ENCODE results near the gene AUTS2. TPM values are rescaled to one million over a fixed set of nuclear protein-coding genes. Genes with fewer than 3 reads are reported as not detected.

The AUTS2 gene
- polyA plus RNA-seq, 1 donor from 2014 or later, result 97.3 TPM

DNA sequence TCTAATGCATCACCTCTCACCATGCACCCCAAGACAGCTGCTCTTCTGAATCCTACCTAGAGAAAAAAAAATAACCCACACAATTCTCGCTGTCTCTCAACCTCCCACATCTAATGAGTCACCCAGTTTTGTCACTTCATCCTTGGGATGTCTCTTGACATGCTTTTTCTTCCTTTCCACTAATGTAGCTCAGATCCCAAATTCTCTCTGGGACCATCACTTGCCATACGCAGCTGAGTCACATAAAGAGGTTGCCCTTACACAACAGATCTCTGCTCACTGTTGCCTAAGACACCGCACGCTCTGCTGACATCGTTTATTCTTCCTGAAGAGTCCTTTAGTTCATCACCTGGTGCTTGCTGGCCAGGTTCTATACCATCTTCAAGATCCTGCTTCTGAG lies 927.7 kb downstream of the AUTS2 start:
- no peaks in the 10 kb centered on the region for H3F3A ChIP-seq (ENCODE audit: insufficient read depth, low read length, poor library complexity, severe bottlenecking)
- no peaks in the 10 kb centered on the region for H3K36me3 ChIP-seq (ENCODE audit: insufficient read depth, low read length)
- no peaks in the 10 kb centered on the region for H3K9me3 ChIP-seq (ENCODE audit: low read length)
- H4K20me1 ChIP-seq (ENCODE audit: insufficient read depth), result no peaks in the 10 kb centered on the region
- H3K4me2 ChIP-seq (ENCODE audit: low read length), result no peak overlapping the region
- H3K9me2 ChIP-seq (ENCODE audit: insufficient read depth, low read length), result no peaks in the 10 kb centered on the region
- no peaks in the 10 kb centered on the region for H3K27me3 ChIP-seq (ENCODE audit: insufficient read depth, low read depth, low read length)
- H3K4me3 ChIP-seq (ENCODE audit: low read length), result no peak overlapping the region
- H3K79me2 ChIP-seq (replicated peaks; ENCODE audit: insufficient read depth, low read length), result no peaks in the 10 kb centered on the region
- H3K27ac ChIP-seq (ENCODE audit: low read length), result no peak overlapping the region
- no peak overlapping the region for H2AFZ ChIP-seq (ENCODE audit: low read depth, low read length)
- no peak overlapping the region for H3K9ac ChIP-seq (ENCODE audit: low read length)
- TF ChIP-seq EZH2 (IDR thresholded peaks at IDR 0.05; ENCODE audit: borderline replicate concordance, insufficient read depth, low read length, poor library complexity, severe bottlenecking) (no peak), EP300 (conservative IDR thresholded peaks at IDR 0.05; ENCODE audit: poor library complexity, severe bottlenecking) (no peak), MXI1 (conservative IDR thresholded peaks at IDR 0.05; ENCODE audit: poor library complexity, severe bottlenecking) (no peak), SMC3 (conservative IDR thresholded peaks at IDR 0.05; ENCODE audit: poor library complexity) (no peak), POLR2AphosphoS5 (IDR thresholded peaks at IDR 0.05) (no peak), TAF1 (IDR thresholded peaks at IDR 0.05; ENCODE audit: low read depth) (no peak), RAD21 (conservative IDR thresholded peaks at IDR 0.05) (no peak)
- TF ChIP-seq, protein P1, sequence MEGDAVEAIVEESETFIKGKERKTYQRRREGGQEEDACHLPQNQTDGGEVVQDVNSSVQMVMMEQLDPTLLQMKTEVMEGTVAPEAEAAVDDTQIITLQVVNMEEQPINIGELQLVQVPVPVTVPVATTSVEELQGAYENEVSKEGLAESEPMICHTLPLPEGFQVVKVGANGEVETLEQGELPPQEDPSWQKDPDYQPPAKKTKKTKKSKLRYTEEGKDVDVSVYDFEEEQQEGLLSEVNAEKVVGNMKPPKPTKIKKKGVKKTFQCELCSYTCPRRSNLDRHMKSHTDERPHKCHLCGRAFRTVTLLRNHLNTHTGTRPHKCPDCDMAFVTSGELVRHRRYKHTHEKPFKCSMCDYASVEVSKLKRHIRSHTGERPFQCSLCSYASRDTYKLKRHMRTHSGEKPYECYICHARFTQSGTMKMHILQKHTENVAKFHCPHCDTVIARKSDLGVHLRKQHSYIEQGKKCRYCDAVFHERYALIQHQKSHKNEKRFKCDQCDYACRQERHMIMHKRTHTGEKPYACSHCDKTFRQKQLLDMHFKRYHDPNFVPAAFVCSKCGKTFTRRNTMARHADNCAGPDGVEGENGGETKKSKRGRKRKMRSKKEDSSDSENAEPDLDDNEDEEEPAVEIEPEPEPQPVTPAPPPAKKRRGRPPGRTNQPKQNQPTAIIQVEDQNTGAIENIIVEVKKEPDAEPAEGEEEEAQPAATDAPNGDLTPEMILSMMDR (IDR thresholded peaks at IDR 0.05; ENCODE audit: poor library complexity, severe bottlenecking), result no peak
- TF ChIP-seq, protein P2, sequence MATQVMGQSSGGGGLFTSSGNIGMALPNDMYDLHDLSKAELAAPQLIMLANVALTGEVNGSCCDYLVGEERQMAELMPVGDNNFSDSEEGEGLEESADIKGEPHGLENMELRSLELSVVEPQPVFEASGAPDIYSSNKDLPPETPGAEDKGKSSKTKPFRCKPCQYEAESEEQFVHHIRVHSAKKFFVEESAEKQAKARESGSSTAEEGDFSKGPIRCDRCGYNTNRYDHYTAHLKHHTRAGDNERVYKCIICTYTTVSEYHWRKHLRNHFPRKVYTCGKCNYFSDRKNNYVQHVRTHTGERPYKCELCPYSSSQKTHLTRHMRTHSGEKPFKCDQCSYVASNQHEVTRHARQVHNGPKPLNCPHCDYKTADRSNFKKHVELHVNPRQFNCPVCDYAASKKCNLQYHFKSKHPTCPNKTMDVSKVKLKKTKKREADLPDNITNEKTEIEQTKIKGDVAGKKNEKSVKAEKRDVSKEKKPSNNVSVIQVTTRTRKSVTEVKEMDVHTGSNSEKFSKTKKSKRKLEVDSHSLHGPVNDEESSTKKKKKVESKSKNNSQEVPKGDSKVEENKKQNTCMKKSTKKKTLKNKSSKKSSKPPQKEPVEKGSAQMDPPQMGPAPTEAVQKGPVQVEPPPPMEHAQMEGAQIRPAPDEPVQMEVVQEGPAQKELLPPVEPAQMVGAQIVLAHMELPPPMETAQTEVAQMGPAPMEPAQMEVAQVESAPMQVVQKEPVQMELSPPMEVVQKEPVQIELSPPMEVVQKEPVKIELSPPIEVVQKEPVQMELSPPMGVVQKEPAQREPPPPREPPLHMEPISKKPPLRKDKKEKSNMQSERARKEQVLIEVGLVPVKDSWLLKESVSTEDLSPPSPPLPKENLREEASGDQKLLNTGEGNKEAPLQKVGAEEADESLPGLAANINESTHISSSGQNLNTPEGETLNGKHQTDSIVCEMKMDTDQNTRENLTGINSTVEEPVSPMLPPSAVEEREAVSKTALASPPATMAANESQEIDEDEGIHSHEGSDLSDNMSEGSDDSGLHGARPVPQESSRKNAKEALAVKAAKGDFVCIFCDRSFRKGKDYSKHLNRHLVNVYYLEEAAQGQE (IDR thresholded peaks at IDR 0.05; ENCODE audit: borderline replicate concordance), result no peak

DNA sequence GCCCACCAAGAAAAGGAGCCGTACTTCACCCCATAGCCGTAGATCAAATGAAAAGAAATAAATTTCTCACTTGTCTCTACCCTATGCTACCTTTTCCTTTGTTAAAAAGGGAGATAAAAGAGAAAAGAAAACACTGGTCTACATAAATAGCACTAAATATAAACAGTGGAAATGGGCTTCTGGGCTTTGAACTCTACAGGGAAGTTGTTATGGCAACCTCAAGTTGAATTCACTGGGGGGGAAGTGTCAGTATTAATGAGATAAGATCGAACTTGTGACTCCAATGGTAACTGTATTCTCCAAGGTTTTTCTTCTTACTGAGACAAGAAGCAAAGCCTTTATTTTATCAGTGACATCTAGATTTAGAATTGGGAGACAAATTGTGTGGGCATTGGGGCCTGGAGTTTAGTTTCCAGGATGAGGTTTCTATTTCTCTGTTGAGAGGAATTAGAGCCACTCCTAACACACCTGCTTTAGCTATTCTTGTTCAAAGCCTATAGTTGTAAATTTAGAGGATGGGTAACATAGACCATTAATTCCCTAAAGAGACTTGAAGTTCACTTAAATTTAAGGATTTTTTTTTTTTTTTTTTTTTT lies 929.3 kb downstream of the AUTS2 start:
- no peak overlapping the region for H3K9ac ChIP-seq (ENCODE audit: low read length)
- H3K4me3 ChIP-seq (ENCODE audit: low read length), result no peak overlapping the region
- no peaks in the 10 kb centered on the region for H3K27me3 ChIP-seq (ENCODE audit: insufficient read depth, low read depth, low read length)
- H3K36me3 ChIP-seq (ENCODE audit: insufficient read depth, low read length), result no peaks in the 10 kb centered on the region
- H2AFZ ChIP-seq (ENCODE audit: low read depth, low read length), result no peak overlapping the region
- no peaks in the 10 kb centered on the region for H4K20me1 ChIP-seq (ENCODE audit: insufficient read depth)
- H3K27ac ChIP-seq (ENCODE audit: low read length), result peak overlapping the region; percentile 43
- no peaks in the 10 kb centered on the region for H3K9me3 ChIP-seq (ENCODE audit: low read length)
- H3K9me2 ChIP-seq (ENCODE audit: insufficient read depth, low read length), result no peaks in the 10 kb centered on the region
- no peaks in the 10 kb centered on the region for H3K79me2 ChIP-seq (replicated peaks; ENCODE audit: insufficient read depth, low read length)
- no peaks in the 10 kb centered on the region for H3F3A ChIP-seq (ENCODE audit: insufficient read depth, low read length, poor library complexity, severe bottlenecking)
- no peak for TF ChIP-seq POLR2AphosphoS5 (IDR thresholded peaks at IDR 0.05)
- peak overlapping the region; percentile 10 for H3K4me2 ChIP-seq (ENCODE audit: low read length)
